Subcutaneous abdominal adipose tissue (tissue), 5 donors: ENCODE measurements around the gene ADGRG1.
"Not testable (repeated sequence)": the region's sequence is repeated elsewhere in the genome, so short reads cannot be mapped to it uniquely, and the experiment has no call there.

ENCODE experiments used
- H3K27ac ChIP-seq: one replicate; pipeline ENCODE4 v1.7.0; 2013; ENCODE audit warnings: low read depth, mild to moderate bottlenecking, inconsistent platforms, low read length, moderate library complexity
- H3K27me3 ChIP-seq, 5 donors: one replicate each; pipeline ENCODE4 v1.7.0; 2013; ENCODE audit warnings: low read length in 5 of 5, inconsistent platforms in 1 of 5; ENCODE audit not compliant: control insufficient read depth in 5 of 5, insufficient read depth in 4 of 5
- H3K36me3 ChIP-seq, 5 donors: one replicate each; pipeline ENCODE4 v1.7.0; 2013; ENCODE audit warnings: low read length in 5 of 5; ENCODE audit not compliant: control insufficient read depth in 5 of 5, insufficient read depth in 5 of 5
- H3K4me1 ChIP-seq, 5 donors: one replicate each; pipeline ENCODE4 v1.7.0; 2013; ENCODE audit warnings: low read length in 5 of 5, mild to moderate bottlenecking in 3 of 5, moderate library complexity in 1 of 5; ENCODE audit not compliant: control insufficient read depth in 5 of 5, insufficient read depth in 5 of 5
- H3K4me3 ChIP-seq, 5 donors: one replicate each; pipeline ENCODE4 v1.7.0; 2013; ENCODE audit warnings: low read length in 5 of 5, low read depth in 1 of 5
- H3K9ac ChIP-seq, 5 donors: one replicate each; pipeline ENCODE4 v1.7.0; 2013; ENCODE audit warnings: low read length in 5 of 5, mild to moderate bottlenecking in 4 of 5, moderate library complexity in 3 of 5
- H3K9me3 ChIP-seq, 5 donors: one replicate each; pipeline ENCODE4 v1.7.0; 2013; ENCODE audit warnings: low read length in 5 of 5; ENCODE audit not compliant: control insufficient read depth in 5 of 5
- donor health status: healthy.
- donor health status: healthy.
- donor health status: healthy.
- donor health status: healthy.
- donor health status: healthy.

The ADGRG1 gene

GRCh38 chr16:57593021-57593420 is 35.4 kb upstream of the ADGRG1 start:
- Histone ChIP-seq H3K9me3 (peaks cover 0 to 17% (median 7%) of the 10 kb centered on the region in 5 donors), H3K27me3 (peaks cover 0 to 7% (median 0%) of the 10 kb centered on the region in 5 donors), H3K4me3 (no peak overlapping the region), H3K27ac (no peak overlapping the region), H3K4me1 (peaks cover 0 to 9% (median 0%) of the 10 kb centered on the region in 5 donors), H3K9ac (no peak overlapping the region), H3K36me3 (no peaks in the 10 kb centered on the region)

GRCh38 chr16:57593990-57594389 is 34.4 kb upstream of the ADGRG1 start:
- no peak overlapping the region for H3K4me3 ChIP-seq
- peaks cover 0 to 7% (median 0%) of the 10 kb centered on the region in 5 donors for H3K27me3 ChIP-seq
- no peak overlapping the region for H3K9ac ChIP-seq
- peaks cover 0 to 9% (median 0%) of the 10 kb centered on the region in 5 donors for H3K4me1 ChIP-seq
- peaks cover 0 to 17% (median 10%) of the 10 kb centered on the region in 5 donors for H3K9me3 ChIP-seq
- no peak overlapping the region for H3K27ac ChIP-seq
- no peaks in the 10 kb centered on the region for H3K36me3 ChIP-seq

- no peak overlapping the region for H3K27ac ChIP-seq
- peaks cover 0 to 7% (median 0%) of the 10 kb centered on the region in 5 donors for H3K27me3 ChIP-seq
- peaks cover 0 to 9% (median 0%) of the 10 kb centered on the region in 5 donors for H3K4me1 ChIP-seq
- peaks cover 0 to 17% (median 10%) of the 10 kb centered on the region in 5 donors for H3K9me3 ChIP-seq
- H3K4me3 ChIP-seq, result no peak overlapping the region
- no peak overlapping the region for H3K9ac ChIP-seq
- no peaks in the 10 kb centered on the region for H3K36me3 ChIP-seq
Measured at GRCh38 chr16:57594531-57595031, 33.8 kb upstream of the ADGRG1 start.

GRCh38 chr16:57596234-57596633 is 32.2 kb upstream of the ADGRG1 start:
- H3K27ac ChIP-seq, H3K36me3 ChIP-seq, H3K9ac ChIP-seq, H3K4me3 ChIP-seq, H3K4me1 ChIP-seq: not testable (repeated sequence)
- Histone ChIP-seq H3K9me3 (peaks cover 0 to 17% (median 10%) of the 10 kb centered on the region in 5 donors), H3K27me3 (peaks cover 0 to 11% (median 9%) of the 10 kb centered on the region in 5 donors)

DNA sequence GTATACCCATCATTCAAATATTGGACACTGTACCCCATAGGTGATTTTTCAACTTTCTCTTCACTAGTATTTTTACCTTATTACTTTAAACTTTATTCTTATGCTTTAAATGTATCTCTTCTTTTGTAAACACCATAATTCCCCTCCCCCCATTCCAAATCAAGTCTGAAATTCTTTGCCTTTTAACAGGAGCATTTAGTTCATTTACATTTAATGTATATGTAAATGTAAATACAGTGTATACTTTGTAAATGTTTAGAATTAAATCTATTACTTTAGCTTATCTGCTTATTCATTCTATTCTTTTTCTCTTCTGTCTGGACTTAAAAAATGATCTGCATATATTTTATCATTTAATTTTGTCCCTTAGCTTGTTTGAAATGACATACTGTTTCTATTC is 30.0 kb upstream of the ADGRG1 start:
- no peak overlapping the region for H3K27ac ChIP-seq
- H3K9me3 ChIP-seq, result peaks cover 0 to 17% (median 10%) of the 10 kb centered on the region in 5 donors
- H3K4me3 ChIP-seq, result no peak overlapping the region
- peaks cover 0 to 17% (median 12%) of the 10 kb centered on the region in 5 donors for H3K27me3 ChIP-seq
- peaks cover 0 to 6% (median 0%) of the 10 kb centered on the region in 5 donors for H3K4me1 ChIP-seq
- no peak overlapping the region for H3K9ac ChIP-seq
- H3K36me3 ChIP-seq, result no peaks in the 10 kb centered on the region

GRCh38 chr16:57600048-57600835 is 28.2 kb upstream of the ADGRG1 start:
- no peaks in the 10 kb centered on the region for H3K36me3 ChIP-seq
- H3K9me3 ChIP-seq, result peaks cover 0 to 14% (median 7%) of the 10 kb centered on the region in 5 donors
- peaks cover 0 to 20% (median 12%) of the 10 kb centered on the region in 5 donors for H3K27me3 ChIP-seq
- peaks cover 0 to 6% (median 0%) of the 10 kb centered on the region in 5 donors for H3K4me1 ChIP-seq
- no peak overlapping the region for H3K27ac ChIP-seq
- H3K9ac ChIP-seq, result no peak overlapping the region
- no peak overlapping the region for H3K4me3 ChIP-seq

GRCh38 chr16:57600952-57601580 is 27.4 kb upstream of the ADGRG1 start:
- Histone ChIP-seq H3K4me1 (peaks cover 0 to 6% (median 0%) of the 10 kb centered on the region in 5 donors), H3K9ac (no peak overlapping the region), H3K27ac (no peak overlapping the region), H3K4me3 (no peak overlapping the region), H3K9me3 (peaks cover 0 to 9% (median 6%) of the 10 kb centered on the region in 5 donors), H3K27me3 (peaks cover 0 to 20% (median 12%) of the 10 kb centered on the region in 5 donors), H3K36me3 (no peaks in the 10 kb centered on the region)

DNA sequence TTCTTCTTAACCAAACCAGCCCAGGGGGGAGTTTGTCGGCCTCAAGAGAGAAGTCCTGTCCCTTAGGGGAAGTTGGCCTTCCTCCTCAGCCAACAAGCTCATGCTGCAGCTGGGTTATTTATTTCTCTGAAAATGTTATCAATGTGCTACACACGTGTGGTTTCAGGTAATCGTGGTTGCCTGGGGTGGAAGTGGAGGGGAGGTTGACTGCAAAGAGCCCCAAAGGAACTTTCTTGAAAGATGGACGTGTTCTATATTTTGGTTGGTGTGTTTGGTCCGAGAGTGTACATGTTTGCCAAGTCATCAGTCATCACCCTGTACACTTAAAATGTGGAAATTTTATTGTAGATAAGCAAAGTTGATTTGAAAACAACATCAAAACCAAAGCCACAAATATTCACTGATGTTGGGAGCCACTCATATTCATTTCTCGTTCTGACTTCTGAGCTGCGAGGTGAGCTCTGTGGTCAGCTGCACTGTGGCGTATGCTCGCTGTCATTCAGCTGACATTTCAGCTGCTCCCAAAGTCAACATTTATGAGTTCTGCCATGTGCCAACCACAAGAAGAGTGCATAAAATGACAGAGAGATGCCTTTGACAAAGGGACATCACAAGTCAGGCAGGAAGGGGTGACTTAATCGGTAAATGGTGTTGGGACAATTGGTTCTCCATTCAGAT is 26.5 kb upstream of the ADGRG1 start:
- Histone ChIP-seq H3K4me1 (peaks cover 0 to 6% (median 0%) of the 10 kb centered on the region in 5 donors), H3K27ac (no peak overlapping the region), H3K9ac (no peak overlapping the region), H3K36me3 (no peaks in the 10 kb centered on the region), H3K27me3 (peaks cover 0 to 23% (median 12%) of the 10 kb centered on the region in 5 donors), H3K9me3 (peaks cover 0 to 4% (median 1%) of the 10 kb centered on the region in 5 donors), H3K4me3 (no peak overlapping the region)

DNA sequence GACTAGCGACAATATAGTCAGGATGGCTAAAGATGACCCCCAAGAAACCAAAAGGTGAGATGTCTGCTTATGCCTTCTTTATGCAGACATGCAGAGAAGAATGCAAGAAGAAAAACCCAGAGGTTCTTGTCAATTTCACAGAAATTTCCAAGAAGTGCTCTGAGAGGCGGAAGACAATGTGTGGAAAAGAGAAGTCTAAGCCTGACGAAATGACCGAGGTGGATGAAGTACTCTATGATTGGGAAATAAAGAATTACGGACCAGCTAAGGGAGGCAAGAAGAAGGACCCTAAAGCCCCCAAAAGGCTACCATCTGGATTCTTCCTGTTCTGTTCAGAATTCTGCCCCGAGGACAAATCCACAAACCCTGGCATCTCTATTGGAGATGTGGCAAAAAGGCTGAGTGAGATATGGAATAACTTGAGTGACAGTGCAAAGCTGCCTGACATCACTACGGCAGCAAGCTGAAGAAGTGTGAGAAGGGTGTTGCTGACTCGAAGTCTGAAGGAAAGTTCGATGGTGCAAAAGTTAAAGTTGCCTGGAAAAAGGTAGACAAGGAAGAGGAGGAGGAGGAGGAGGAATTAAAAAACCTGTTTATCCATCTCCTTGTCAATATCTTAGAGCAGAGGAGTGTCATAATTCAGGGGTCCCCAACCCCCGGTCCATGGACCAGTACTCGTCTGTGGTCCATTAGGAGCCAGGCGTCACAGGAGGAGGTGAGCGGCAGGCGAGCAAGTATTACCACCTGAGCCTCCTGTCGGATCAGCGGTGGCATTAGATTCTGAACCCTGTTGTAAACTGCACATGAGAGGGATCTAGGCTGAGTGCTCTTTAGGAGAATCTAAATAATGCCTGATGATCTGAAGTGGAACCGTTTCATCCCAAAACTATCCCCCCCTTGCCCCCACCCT is 25.1 kb upstream of the ADGRG1 start:
- Histone ChIP-seq H3K27ac (no peak overlapping the region), H3K9ac (no peak overlapping the region), H3K4me1 (peaks cover 0 to 6% (median 0%) of the 10 kb centered on the region in 5 donors), H3K4me3 (no peak overlapping the region), H3K36me3 (no peaks in the 10 kb centered on the region), H3K27me3 (peaks cover 4 to 23% (median 12%) of the 10 kb centered on the region in 5 donors), H3K9me3 (no peaks in the 10 kb centered on the region)
